Measurements from ENCODE around the gene KIAA0408. TPM values are rescaled to one million over a fixed set of nuclear protein-coding genes. Genes with fewer than 3 reads are reported as not detected.

Gene KIAA0408
- total RNA-seq, 2 experiments from 2014 or later = 1.0 to 1.3 TPM

DNA sequence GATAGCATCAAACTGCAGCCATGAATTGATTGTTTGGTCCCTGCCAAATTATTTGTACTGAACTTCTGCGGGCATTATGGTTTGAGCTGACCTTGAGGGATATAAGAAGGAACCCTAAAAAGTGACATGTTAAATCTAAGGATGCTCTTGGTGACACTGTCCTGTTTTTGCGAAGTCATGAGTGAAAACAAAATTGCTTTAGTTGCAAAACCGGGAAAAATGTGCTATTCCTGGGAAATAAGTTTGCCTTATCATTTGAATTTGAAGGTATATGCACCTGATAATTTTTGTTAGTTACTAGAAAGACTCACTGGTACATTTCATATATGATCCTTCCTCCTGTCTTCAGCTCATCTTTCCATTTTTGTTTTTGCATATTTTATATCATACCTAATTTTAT is 7.8 kb downstream of the KIAA0408 start:
- Histone ChIP-seq H3K4me3 (ENCODE audit: low read length) (no peak overlapping the region), H3K4me1 (ENCODE audit: insufficient read depth, low read length) (no peaks in the 10 kb centered on the region), H3K27ac (ENCODE audit: low read depth in 1 of 2, low read length in 2 of 2) (no peak overlapping the region), H3K27me3 (ENCODE audit: control insufficient read depth in 1 of 2, insufficient read depth in 2 of 2, low read length in 2 of 2) (no peaks in the 10 kb centered on the region), H3K36me3 (ENCODE audit: insufficient read depth, low read length) (peaks cover 3% of the 10 kb centered on the region), H3K9me3 (ENCODE audit: control insufficient read depth in 1 of 2, insufficient read depth in 1 of 2, low read length in 2 of 2) (no peaks in the 10 kb centered on the region)
- ChIA-PET POLR2A (no interaction called here), CTCF (interaction anchor here (1.0 kb wide), 1 partner anchor 88 kb away, joined by 3 read pairs; no protein-coding TSS in a partner anchor)
- no peak for ATAC-seq (ENCODE audit: poor library complexity)
- intact Hi-C loops (cut with DNase I, micrococcal nuclease) = no loop called here
- no peak overlapping the region for H3K27ac Mint-ChIP-seq
- H3K4me3 Mint-ChIP-seq = no peak overlapping the region
- DNase-seq = no peak
- H3K9me3 Mint-ChIP-seq = no peaks in the 10 kb centered on the region
- H3K4me1 Mint-ChIP-seq (ENCODE audit: low read depth) = no peaks in the 10 kb centered on the region
- H3K27me3 Mint-ChIP-seq = peaks cover 7% of the 10 kb centered on the region
- no peaks in the 10 kb centered on the region for H3K36me3 Mint-ChIP-seq (ENCODE audit: low read depth)
- TF ChIP-seq, protein P1, sequence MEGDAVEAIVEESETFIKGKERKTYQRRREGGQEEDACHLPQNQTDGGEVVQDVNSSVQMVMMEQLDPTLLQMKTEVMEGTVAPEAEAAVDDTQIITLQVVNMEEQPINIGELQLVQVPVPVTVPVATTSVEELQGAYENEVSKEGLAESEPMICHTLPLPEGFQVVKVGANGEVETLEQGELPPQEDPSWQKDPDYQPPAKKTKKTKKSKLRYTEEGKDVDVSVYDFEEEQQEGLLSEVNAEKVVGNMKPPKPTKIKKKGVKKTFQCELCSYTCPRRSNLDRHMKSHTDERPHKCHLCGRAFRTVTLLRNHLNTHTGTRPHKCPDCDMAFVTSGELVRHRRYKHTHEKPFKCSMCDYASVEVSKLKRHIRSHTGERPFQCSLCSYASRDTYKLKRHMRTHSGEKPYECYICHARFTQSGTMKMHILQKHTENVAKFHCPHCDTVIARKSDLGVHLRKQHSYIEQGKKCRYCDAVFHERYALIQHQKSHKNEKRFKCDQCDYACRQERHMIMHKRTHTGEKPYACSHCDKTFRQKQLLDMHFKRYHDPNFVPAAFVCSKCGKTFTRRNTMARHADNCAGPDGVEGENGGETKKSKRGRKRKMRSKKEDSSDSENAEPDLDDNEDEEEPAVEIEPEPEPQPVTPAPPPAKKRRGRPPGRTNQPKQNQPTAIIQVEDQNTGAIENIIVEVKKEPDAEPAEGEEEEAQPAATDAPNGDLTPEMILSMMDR (IDR thresholded peaks at IDR 0.05) = no peak

DNA sequence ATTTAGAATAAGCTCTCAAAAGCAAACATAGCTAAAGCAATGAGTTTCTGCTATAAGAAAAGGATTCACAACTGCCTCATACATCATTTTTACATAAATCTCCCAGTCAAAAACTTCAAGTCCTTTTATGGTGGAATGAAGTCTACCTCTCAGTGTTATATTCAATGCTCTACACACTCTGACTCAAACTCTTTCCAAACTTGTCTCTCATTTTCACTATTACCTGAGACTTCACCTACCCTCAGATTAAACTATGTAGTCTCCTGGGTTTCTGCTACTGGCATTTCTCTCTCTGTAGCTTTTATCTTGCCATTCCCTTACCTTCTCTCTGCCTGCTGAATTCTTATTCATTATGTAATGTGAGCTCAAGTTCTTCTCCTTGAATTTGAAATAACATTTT is 11.4 kb downstream of the KIAA0408 start:
- H3K27ac Mint-ChIP-seq = no peak overlapping the region
- POLR2A ChIA-PET = no interaction called here

DNA sequence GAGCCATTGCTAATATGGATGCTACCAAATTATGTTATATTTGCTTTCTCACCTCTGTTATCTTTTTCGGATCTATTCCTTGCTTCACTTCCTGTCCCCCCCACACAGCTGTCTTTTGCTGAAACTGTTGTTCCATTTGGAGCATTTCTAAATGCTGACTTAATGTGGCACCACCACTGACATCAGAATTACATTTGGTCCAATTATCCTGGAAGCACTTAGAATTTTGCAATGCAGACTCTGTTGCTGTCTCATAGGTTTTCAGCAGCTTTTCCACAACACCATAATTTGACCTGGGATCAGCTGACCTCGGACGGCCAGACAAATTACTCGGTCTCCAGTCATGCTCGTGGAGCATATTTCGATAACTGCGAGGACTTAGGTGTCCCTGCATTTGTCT is 12.8 kb downstream of the KIAA0408 start:
- intact Hi-C loops (cut with DNase I, micrococcal nuclease) = no loop called here
- Histone ChIP-seq H3K27ac (ENCODE audit: low read depth in 1 of 2, low read length in 2 of 2) (no peak overlapping the region), H3K4me3 (ENCODE audit: low read length) (no peak overlapping the region), H3K36me3 (ENCODE audit: insufficient read depth, low read length) (peaks cover 3% of the 10 kb centered on the region), H3K4me1 (ENCODE audit: insufficient read depth, low read length) (no peaks in the 10 kb centered on the region), H3K9me3 (ENCODE audit: control insufficient read depth in 1 of 2, insufficient read depth in 1 of 2, low read length in 2 of 2) (no peaks in the 10 kb centered on the region), H3K27me3 (ENCODE audit: control insufficient read depth in 1 of 2, insufficient read depth in 2 of 2, low read length in 2 of 2) (peaks cover 0 to 3% of the 10 kb centered on the region in 2 experiments)
- CTCF ChIA-PET = no interaction called here
- no peaks in the 10 kb centered on the region for H3K4me1 Mint-ChIP-seq (ENCODE audit: low read depth)
- H3K27me3 Mint-ChIP-seq = peaks cover 5% of the 10 kb centered on the region
- no peaks in the 10 kb centered on the region for H3K36me3 Mint-ChIP-seq (ENCODE audit: low read depth)
- no peak for ATAC-seq (ENCODE audit: poor library complexity)
- no peak overlapping the region for H3K4me3 Mint-ChIP-seq
- no peak for DNase-seq
- H3K9me3 Mint-ChIP-seq = no peaks in the 10 kb centered on the region
- no peak overlapping the region for H3K27ac Mint-ChIP-seq
- POLR2A ChIA-PET = no interaction called here
- TF ChIP-seq, protein P1 (IDR thresholded peaks at IDR 0.05) = no peak

More for the DNA sequence above, 11.4 kb downstream of the KIAA0408 start:
- Mint-ChIP-seq H3K27me3 (no peaks in the 10 kb centered on the region), H3K36me3 (ENCODE audit: low read depth) (no peaks in the 10 kb centered on the region), H3K4me1 (ENCODE audit: low read depth) (no peaks in the 10 kb centered on the region), H3K9me3 (no peaks in the 10 kb centered on the region), H3K4me3 (no peak overlapping the region)
- Histone ChIP-seq H3K36me3 (ENCODE audit: insufficient read depth, low read length) (peaks cover 3% of the 10 kb centered on the region), H3K4me1 (ENCODE audit: insufficient read depth, low read length) (no peaks in the 10 kb centered on the region), H3K27ac (ENCODE audit: low read depth in 1 of 2, low read length in 2 of 2) (no peak overlapping the region), H3K27me3 (ENCODE audit: control insufficient read depth in 1 of 2, insufficient read depth in 2 of 2, low read length in 2 of 2) (peaks cover 0 to 3% of the 10 kb centered on the region in 2 experiments), H3K4me3 (ENCODE audit: low read length) (no peak overlapping the region), H3K9me3 (ENCODE audit: control insufficient read depth in 1 of 2, insufficient read depth in 1 of 2, low read length in 2 of 2) (no peaks in the 10 kb centered on the region)
- DNase-seq (no peak), ATAC-seq (ENCODE audit: poor library complexity) (no peak)
- TF ChIP-seq, protein P1 (IDR thresholded peaks at IDR 0.05) = no peak
- intact Hi-C loops (cut with DNase I, micrococcal nuclease) = no loop called here
- CTCF ChIA-PET = no interaction called here

Data from CD4-positive, alpha-beta T cell (primary cell).